Lower lobe of right lung (tissue), 2 donors: ENCODE measurements around the gene PAQR4. TPM values are rescaled to one million over a fixed set of nuclear protein-coding genes. Genes with fewer than 3 reads are reported as not detected.

ENCODE experiments used
- ATAC-seq, 2 donors: fragments of 200-7000 bp; cut with Tn5 transposase; one replicate each; pipeline ENCODE4 v1.9.1; 2020 to 2022; ENCODE audit warnings: mild to moderate bottlenecking in 2 of 2, moderate library complexity in 2 of 2
- DNase-seq: peaks from one replicate; pipeline ENCODE4 v3.0.0-alpha.2; 2020
- H3K27ac ChIP-seq: fragments of 200-600 bp; one replicate; pipeline ENCODE4 v1.8.0; 2022
- H3K27me3 ChIP-seq: fragments of 200-600 bp; one replicate; pipeline ENCODE4 v1.8.0; 2022; ENCODE audit warnings: low read depth
- H3K36me3 ChIP-seq: fragments of 200-600 bp; one replicate; pipeline ENCODE4 v1.8.0; 2022; ENCODE audit warnings: mild to moderate bottlenecking
- H3K4me1 ChIP-seq: fragments of 200-600 bp; one replicate; pipeline ENCODE4 v1.8.0; 2022
- H3K4me3 ChIP-seq: fragments of 200-600 bp; one replicate; pipeline ENCODE4 v1.8.0; 2022; ENCODE audit warnings: mild to moderate bottlenecking
- H3K9me3 ChIP-seq: fragments of 200-600 bp; one replicate; pipeline ENCODE4 v1.8.0; 2022
- intact Hi-C: fragments of 100-400 bp; cut with DNase I; formaldehyde crosslinking; loops from one replicate; pipeline ENCODE4 v1.11.0; 2022
- total RNA-seq: library from RNA; stranded (reverse); fragmentation: NEBNext Ultra II Directional; extraction: Animal tissue kit (Norgen Biotek cat#: 25700); gene quantifications from one replicate; pipeline ENCODE4 v1.2.1, GENCODE V29; 2021
- TF ChIP-seq, protein P1 (sequence below): fragments of 200-600 bp; IDR thresholded peaks from one replicate; pipeline ENCODE4 v1.8.0; 2022; ENCODE audit warnings: antibody characterized with exemption, mild to moderate bottlenecking
- donor health status: DM: no; HTN: yes; CAD: no; lungs with severe emphysema.

The PAQR4 gene
- total RNA-seq, 1 donor from 2014 or later = 10.8 TPM

DNA sequence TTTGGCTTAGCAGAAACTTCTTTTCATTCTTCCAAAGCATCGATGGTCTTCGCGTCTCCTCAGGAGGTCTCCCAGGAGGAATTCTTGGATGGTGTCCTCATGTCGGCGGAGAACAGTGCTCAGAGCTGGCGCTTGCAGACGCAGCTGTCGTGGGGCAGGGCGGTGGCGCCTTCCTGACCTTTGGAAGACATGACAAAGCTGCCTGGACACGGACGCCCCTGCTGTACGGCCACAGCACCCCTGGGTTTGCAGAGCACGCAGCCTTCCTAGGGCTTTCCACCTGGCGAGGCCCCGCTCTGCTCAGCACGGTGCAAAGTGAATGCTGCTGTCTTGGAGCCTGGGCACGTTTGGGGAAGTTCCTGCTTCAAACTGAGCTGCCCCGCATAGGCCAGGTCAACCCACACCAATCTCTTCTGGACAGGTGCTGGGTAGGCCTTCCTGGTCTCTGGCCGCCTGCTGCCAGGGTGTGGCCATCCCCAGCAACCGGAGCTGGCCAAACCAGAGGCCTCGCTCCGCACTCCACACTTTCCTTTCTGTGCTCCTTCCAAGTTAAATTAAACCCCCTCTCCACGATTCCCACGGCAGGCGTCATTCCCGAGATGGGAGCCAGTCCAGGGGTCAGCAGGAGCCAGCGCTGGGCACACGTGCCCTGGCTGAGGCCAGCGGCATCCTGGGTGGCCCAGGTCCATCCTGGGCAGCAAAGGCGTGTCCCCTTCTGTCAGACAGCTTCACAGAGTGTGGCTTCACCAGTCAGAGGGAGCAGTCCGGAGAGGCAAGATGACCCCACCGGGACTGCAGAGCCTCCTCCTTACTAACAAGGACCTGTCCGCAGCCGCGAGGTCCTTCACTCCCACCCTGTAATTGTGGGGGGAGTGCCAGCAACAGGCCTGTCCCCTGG lies 20.1 kb upstream of the PAQR4 start:
- TF ChIP-seq, protein P1, sequence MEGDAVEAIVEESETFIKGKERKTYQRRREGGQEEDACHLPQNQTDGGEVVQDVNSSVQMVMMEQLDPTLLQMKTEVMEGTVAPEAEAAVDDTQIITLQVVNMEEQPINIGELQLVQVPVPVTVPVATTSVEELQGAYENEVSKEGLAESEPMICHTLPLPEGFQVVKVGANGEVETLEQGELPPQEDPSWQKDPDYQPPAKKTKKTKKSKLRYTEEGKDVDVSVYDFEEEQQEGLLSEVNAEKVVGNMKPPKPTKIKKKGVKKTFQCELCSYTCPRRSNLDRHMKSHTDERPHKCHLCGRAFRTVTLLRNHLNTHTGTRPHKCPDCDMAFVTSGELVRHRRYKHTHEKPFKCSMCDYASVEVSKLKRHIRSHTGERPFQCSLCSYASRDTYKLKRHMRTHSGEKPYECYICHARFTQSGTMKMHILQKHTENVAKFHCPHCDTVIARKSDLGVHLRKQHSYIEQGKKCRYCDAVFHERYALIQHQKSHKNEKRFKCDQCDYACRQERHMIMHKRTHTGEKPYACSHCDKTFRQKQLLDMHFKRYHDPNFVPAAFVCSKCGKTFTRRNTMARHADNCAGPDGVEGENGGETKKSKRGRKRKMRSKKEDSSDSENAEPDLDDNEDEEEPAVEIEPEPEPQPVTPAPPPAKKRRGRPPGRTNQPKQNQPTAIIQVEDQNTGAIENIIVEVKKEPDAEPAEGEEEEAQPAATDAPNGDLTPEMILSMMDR = no peak
- Histone ChIP-seq H3K9me3 (no peaks in the 10 kb centered on the region), H3K27me3 (peaks cover 6% of the 10 kb centered on the region), H3K4me1 (no peaks in the 10 kb centered on the region), H3K4me3 (no peak overlapping the region), H3K27ac (no peak overlapping the region), H3K36me3 (peaks cover 25% of the 10 kb centered on the region)
- DNase-seq = no peak
- intact Hi-C loops = no loop called here
- ATAC-seq = no peak

DNA sequence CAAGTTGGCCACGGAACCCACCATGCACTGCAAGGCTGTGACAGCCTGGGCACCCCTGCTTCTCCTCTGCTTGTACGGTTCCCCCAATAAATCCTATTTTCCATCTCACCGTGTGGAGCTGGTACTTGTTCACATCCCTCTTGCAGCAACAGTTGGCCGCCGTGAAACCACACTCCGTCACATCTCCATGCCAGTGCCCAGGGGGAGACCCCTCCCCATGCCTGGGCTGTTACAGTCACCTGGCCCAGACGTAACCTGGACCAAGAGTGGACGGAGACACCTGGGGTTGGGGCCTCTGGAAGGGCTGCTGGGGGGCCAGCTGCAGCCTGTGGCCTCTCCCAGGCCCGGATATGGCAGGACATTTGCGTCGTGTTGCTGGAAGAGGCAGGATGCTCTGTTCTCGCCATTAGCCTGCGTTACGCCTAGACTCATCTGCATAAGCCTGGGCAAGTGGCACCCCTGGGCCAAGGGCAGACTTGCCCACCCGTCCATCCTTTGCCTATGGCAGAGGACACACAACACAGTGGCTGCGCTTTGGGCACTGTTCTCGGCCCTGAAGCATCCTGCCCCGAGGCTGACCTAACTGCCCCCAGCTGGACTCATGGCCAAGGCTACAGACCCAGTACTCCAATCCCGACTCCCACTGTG lies 19.3 kb upstream of the PAQR4 start:
- DNase-seq (no peak), ATAC-seq (no peak)
- peaks cover 24% of the 10 kb centered on the region for H3K36me3 ChIP-seq
- H3K9me3 ChIP-seq = no peaks in the 10 kb centered on the region
- TF ChIP-seq, protein P1 = no peak
- no peak overlapping the region for H3K4me3 ChIP-seq
- H3K27me3 ChIP-seq = peaks cover 14% of the 10 kb centered on the region
- no peaks in the 10 kb centered on the region for H3K4me1 ChIP-seq
- intact Hi-C loops = no loop called here
- no peak overlapping the region for H3K27ac ChIP-seq

DNA sequence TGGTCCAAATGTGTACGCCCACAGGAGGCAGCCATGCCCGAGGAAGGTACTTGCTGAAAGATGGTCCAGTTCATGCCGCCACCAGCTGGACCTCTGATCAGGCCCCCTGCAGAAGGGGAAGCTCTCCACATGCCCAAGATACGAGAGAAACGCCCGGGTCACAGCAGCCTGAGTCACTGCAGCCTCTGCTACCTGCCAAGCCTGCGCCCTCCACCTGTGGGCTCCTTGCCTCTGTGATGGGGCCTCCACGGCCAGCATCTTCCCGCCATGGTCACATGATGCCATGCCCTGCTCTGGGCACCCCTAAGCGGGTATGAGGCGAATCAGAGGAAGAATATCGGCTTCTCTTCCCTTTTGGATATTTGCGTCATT lies 18.8 kb upstream of the PAQR4 start:
- peaks cover 24% of the 10 kb centered on the region for H3K36me3 ChIP-seq
- ATAC-seq = no peak
- intact Hi-C loops = no loop called here

DNA sequence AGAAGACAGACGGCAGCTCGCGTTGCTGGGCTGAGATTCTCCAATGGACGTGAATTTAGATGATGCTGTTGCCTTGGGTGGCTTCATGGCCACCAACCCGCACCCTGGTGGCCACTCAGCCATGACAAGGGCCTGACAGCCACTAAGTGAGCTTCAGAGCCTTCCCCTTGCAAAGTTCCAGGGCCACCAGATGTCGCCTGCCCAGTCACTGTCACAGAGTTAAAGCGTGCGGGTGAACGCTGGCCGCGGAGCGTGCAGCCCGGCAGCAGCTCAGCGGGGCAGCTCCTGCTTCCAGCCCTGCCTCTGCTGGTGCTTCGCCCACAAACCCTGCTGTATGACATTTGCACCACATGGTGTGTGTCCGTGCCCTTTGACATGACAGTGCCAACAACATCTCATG lies 18.4 kb upstream of the PAQR4 start:
- ATAC-seq = no peak
- Histone ChIP-seq H3K36me3 (peaks cover 24% of the 10 kb centered on the region), H3K27me3 (peaks cover 23% of the 10 kb centered on the region), H3K9me3 (no peaks in the 10 kb centered on the region), H3K4me1 (no peaks in the 10 kb centered on the region), H3K4me3 (no peak overlapping the region), H3K27ac (no peak overlapping the region)
- DNase-seq = no peak
- intact Hi-C loops = no loop called here
- TF ChIP-seq, protein P1 = no peak

More for the DNA sequence above, 18.8 kb upstream of the PAQR4 start:
- Histone ChIP-seq H3K4me1 (no peaks in the 10 kb centered on the region), H3K4me3 (no peak overlapping the region), H3K27ac (no peak overlapping the region), H3K27me3 (peaks cover 19% of the 10 kb centered on the region), H3K9me3 (no peaks in the 10 kb centered on the region)
- TF ChIP-seq, protein P1 = no peak
- DNase-seq = no peak

DNA sequence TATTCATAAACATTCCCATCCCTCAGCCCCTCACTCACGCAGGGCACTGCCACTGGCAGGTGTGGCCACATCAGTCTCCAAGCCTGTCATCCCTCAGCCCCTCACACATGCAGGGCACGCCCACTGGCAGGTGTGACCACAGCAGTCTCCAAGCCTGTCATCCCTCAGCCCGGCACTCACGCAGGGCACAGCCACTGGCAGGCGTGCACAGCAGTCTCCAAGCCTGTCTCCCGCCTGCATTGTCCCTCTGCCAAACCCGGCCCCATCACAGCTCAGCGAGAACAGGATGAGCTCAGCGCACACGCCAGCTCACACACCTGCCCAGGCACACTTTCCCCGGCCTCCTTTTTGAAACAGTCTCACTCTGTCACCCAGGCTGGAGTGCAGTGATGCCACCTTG lies 16.5 kb upstream of the PAQR4 start:
- ATAC-seq (no peak), DNase-seq (no peak)
- H3K27ac ChIP-seq = no peak overlapping the region
- H3K4me3 ChIP-seq = no peak overlapping the region
- H3K36me3 ChIP-seq = peaks cover 19% of the 10 kb centered on the region
- no peaks in the 10 kb centered on the region for H3K9me3 ChIP-seq
- intact Hi-C loops = no loop called here
- H3K27me3 ChIP-seq = peaks cover 42% of the 10 kb centered on the region
- TF ChIP-seq, protein P1 = no peak
- no peaks in the 10 kb centered on the region for H3K4me1 ChIP-seq
